Ovary (tissue), 3 donors: ENCODE data around the gene SORCS2.

ENCODE experiments used
- EP300 ChIP-seq: sonication (generic); formaldehyde crosslinking; IDR thresholded peaks from one replicate; pipeline ENCODE4 v1.6.1; 2017; ENCODE audit warnings: antibody characterized with exemption
- POLR2A ChIP-seq: fragments of 450-650 bp; IDR thresholded peaks from one replicate; pipeline ENCODE4 v1.6.1; 2017; ENCODE audit warnings: antibody characterized with exemption, mild to moderate bottlenecking, moderate library complexity
- TF ChIP-seq, protein P1 (sequence below), 3 donors: fragments of 450-650 bp in 2 of 3; fragments of 200-600 bp in 1 of 3; IDR thresholded peaks; one replicate each; pipeline versions ENCODE4 v1.5.1 to v1.8.0; 2016 to 2022; ENCODE audit warnings: antibody characterized with exemption in 3 of 3, mild to moderate bottlenecking in 1 of 3
- donor health status: DM: no; HTN: no; CAD: no.

DNA sequence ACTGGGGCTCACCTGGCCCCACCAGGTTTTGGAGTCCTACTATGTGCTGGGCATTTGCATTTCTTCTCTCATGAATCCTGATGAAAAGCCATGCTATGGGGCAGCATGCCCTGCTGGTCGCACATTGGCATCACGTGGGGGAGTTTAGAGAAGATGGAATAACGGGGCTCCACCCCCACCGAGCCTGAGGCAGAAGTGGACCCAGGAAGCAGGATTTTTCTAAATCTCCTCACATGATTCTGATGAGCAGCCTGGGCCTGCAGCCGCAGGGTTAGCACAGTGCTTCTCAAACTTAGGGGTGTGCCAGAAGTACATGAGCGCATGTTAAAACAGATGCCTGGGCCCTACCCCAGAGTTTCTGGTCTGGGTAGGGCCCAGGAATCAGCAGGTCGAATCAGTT is 4.6 kb upstream of the SORCS2 start:
- no peak for TF ChIP-seq EP300
- TF ChIP-seq, protein P1, sequence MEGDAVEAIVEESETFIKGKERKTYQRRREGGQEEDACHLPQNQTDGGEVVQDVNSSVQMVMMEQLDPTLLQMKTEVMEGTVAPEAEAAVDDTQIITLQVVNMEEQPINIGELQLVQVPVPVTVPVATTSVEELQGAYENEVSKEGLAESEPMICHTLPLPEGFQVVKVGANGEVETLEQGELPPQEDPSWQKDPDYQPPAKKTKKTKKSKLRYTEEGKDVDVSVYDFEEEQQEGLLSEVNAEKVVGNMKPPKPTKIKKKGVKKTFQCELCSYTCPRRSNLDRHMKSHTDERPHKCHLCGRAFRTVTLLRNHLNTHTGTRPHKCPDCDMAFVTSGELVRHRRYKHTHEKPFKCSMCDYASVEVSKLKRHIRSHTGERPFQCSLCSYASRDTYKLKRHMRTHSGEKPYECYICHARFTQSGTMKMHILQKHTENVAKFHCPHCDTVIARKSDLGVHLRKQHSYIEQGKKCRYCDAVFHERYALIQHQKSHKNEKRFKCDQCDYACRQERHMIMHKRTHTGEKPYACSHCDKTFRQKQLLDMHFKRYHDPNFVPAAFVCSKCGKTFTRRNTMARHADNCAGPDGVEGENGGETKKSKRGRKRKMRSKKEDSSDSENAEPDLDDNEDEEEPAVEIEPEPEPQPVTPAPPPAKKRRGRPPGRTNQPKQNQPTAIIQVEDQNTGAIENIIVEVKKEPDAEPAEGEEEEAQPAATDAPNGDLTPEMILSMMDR (IDR thresholded peaks at IDR 0.05): no peak
- no peak for TF ChIP-seq POLR2A
